ENCODE results near the gene CARD16.
"Not testable (repeated sequence)": the region's sequence is repeated elsewhere in the genome, so short reads cannot be mapped to it uniquely, and the experiment has no call there.

The CARD16 gene

DNA sequence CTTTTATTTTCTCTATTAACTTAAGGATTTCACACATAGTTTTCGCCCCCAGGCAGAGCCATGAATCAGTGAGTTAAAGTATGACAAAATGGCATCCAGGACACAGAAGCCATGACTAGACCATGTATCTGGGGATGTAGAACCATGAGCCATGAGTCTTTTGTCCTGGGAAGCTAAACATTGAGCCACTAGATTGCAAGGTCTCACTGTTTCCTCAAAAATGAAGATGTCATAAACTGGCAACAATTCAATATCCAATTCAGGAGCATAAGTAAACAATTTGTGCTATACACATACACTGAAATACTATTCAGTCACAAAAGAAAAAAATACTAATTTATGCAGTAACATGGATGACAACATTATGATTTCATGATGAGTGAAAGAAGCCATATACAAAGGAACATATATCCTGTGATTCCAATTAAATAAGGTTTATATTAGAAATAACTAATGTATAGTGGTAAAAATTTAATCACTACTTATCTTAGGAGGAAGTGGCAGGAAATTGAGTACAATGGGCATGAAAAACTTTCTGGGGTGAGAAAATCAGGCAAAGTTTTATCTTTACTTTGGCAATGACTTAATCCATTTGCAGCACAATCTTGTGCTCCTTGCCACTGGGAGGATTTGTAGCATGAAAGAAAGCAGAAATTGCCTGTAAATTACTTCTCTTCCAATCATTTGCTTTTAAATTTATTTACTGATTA lies 28.5 kb upstream of the CARD16 start:
- TF ChIP-seq, protein P1, sequence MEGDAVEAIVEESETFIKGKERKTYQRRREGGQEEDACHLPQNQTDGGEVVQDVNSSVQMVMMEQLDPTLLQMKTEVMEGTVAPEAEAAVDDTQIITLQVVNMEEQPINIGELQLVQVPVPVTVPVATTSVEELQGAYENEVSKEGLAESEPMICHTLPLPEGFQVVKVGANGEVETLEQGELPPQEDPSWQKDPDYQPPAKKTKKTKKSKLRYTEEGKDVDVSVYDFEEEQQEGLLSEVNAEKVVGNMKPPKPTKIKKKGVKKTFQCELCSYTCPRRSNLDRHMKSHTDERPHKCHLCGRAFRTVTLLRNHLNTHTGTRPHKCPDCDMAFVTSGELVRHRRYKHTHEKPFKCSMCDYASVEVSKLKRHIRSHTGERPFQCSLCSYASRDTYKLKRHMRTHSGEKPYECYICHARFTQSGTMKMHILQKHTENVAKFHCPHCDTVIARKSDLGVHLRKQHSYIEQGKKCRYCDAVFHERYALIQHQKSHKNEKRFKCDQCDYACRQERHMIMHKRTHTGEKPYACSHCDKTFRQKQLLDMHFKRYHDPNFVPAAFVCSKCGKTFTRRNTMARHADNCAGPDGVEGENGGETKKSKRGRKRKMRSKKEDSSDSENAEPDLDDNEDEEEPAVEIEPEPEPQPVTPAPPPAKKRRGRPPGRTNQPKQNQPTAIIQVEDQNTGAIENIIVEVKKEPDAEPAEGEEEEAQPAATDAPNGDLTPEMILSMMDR (conservative IDR thresholded peaks at IDR 0.05; ENCODE audit: low read depth, low read length), result no peak
- no peak for DNase-seq (ENCODE audit: low read depth)
- H3K4me3 ChIP-seq (ENCODE audit: low read depth, low read length), result no peak overlapping the region

DNA sequence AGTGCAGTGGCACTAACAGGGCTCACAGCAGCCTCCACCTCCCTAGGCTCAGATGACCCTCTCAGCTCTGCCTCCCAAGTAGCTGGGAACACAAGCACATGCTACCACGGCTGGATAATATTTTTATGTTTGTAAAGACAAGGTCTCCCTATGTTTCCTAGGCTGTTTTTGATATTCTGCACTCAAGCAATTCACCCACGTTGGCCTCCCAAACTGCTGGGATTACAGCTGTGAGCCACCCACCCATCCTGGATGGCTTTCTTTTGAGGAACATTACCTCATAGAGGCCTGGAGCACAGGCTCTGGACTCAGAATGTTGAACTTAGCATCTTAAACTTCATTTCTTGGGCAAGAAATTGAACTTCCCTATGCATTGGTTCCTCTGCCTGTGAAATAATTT lies 26.9 kb upstream of the CARD16 start:
- DNase-seq (ENCODE audit: low read depth); H3K4me3 ChIP-seq (ENCODE audit: low read depth, low read length): not testable (repeated sequence)

DNA sequence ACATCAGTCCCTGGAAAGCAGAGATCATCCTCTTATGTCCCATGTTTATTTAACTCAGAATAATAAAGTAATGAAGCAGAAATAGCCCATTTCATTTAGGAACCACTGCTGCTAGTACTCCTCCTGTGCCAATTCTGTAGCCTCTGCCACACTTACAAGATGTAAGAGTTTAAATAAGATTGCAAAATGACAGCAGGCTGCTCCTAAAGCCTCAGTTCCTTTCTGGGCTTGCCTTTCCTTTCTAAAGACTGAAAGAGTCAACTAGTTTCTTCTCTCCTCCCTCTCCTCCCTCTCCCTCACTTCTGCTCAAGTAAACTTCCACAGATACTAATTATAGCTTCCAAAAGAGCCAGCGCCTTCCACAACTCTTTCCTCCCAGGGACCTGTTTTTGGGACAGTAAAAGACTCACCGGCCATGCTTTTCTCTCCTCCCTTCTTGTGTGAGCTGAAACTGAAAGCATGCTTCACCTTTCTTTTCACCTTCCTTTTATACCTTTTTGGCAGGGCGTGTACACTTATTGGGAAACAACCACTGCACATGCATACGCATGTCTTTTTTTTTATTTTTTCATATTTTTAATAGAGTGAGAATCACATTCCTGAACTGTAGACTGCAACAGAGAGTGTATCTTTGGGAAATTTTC lies 26.1 kb upstream of the CARD16 start:
- TF ChIP-seq, protein P1 (conservative IDR thresholded peaks at IDR 0.05; ENCODE audit: low read depth, low read length), result no peak
- no peak overlapping the region for H3K4me3 ChIP-seq (ENCODE audit: low read depth, low read length)
- no peak for DNase-seq (ENCODE audit: low read depth)

DNA sequence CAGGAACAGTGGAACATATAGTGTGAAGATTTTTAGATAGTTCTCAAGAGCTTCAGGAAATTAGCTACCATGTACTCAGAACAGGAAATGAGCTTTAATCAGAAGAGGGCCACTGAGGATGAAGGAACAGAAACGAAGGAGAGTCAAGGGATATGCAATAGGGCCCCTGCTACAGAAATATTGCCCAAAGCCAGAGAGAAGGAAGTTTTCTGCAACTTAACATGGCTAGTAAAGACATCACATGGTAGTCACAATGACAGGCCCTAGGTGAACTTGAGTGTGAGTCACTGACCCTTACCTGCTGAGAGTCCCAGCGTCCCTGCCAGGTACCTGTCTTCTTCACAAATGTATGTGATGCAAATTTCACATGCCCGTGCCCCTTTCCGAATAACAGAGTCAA lies 25.2 kb upstream of the CARD16 start:
- H3K4me3 ChIP-seq (ENCODE audit: low read depth, low read length), result no peak overlapping the region
- TF ChIP-seq, protein P1 (conservative IDR thresholded peaks at IDR 0.05; ENCODE audit: low read depth, low read length), result no peak
- DNase-seq (ENCODE audit: low read depth), result no peak

DNA sequence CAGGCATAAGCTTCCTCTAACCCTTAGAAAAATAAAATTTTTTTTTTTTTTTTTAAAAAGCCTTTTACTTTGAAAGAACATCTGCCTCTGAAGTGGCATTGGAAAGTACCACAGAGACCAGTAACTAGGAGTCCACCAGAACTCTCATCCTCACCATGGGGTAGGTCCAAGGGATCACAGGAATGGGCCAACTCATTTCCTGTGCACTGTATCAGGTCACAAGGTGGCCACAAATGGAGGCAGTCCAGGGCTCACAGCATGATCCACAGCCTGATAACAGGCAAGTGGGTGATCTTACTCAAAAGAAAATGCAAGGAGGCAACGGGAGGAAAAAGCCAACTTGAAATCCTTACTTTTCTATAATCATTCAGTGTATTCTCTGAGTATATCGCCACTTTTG lies 24.6 kb upstream of the CARD16 start:
- H3K4me3 ChIP-seq (ENCODE audit: low read depth, low read length); DNase-seq (ENCODE audit: low read depth): not testable (repeated sequence)

DNA sequence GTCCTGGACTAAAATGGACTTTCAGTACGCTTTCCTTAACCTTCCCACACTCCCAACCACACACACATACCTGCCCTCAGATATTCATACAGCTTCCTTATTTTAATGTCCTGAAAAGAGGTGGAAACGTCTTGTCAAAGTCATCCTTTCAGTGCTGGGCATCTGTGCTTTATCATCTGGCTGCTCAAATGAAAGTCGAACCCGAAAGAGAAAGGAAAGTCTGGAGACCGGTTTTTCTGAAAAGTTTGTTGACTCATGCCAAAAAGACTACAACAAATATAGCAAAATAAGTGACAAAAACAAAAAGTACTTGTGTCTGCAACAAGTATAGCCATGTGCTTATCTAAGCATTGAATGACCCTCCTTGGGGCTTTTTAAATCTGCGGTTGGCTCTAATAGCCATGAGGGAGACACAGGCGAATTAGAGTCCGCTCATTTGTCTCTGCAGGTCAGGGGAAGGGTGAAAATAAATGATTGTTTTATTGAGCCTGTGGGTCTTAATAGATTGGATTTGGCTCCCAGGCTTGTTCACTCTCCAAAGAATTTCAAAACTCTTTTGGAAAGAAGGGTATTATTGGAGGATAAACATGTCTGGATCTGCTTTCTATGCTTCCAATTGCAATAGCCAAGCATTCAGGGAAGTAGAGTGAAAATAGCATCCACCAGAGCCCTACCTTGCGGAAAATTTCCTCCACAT lies 18.3 kb upstream of the CARD16 start:
- DNase-seq (ENCODE audit: low read depth); H3K4me3 ChIP-seq (ENCODE audit: low read depth, low read length): not testable (repeated sequence)

DNA sequence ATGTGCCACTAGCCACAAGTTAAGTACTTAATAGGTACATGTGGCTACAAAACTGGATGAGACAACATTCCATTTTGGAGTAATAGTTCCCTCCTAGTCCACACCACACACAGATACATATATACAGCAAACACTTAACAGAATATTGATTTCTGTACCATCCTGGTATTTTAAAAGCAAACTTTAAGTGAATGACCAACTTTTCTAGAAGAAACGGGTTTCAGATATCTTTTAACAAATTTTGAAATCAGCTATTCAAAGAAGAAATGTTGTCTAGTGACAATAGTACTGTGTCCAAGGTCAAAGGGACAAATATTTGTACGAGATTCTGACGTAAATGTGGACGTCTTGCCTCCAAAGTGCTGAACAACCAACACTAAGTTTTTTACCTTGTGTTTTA lies 12.3 kb upstream of the CARD16 start:
- H3K4me3 ChIP-seq (ENCODE audit: low read depth, low read length), result no peak overlapping the region
- no peak for DNase-seq (ENCODE audit: low read depth)
- TF ChIP-seq, protein P1 (conservative IDR thresholded peaks at IDR 0.05; ENCODE audit: low read depth, low read length), result no peak

DNA sequence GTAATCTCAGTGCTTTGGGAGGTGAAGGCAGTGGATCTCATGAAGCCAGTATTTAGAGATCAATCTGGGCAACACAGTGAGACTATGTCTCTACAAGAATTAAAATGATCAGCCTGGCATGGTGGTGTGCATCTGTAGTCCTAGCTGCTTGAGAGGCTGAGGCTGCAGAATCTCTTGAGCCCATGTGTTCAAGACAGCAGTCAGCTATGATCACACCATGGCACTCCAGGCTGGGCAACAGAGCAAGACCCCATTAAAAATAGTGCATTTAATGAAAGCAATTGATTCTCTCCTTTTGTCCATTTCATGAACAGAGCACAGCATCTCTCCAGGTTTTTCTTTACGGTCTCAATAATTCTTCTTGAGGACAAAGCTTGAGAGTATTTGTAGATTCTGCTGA lies 11.3 kb upstream of the CARD16 start:
- DNase-seq (ENCODE audit: low read depth), result no peak
- TF ChIP-seq, protein P1 (conservative IDR thresholded peaks at IDR 0.05; ENCODE audit: low read depth, low read length), result no peak
- H3K4me3 ChIP-seq (ENCODE audit: low read depth, low read length), result no peak overlapping the region

Measured in choroid plexus epithelial cell (primary cell).